Endothelial cell of umbilical vein (primary cell): ENCODE data around the gene SEC14L6. TPM values are rescaled to one million over a fixed set of nuclear protein-coding genes. Genes with fewer than 3 reads are reported as not detected.

Experiments
- BruUV-seq: library from RNA; stranded (reverse); fragments of 400-500 nt; replicated peaks from 2 replicates; lab custom pipeline; 2021; lab: Mats Ljungman, UMichigan
- CTCF ChIA-PET: fragments of 300-600, 350-600 bp; sonication (Branson Sonifier 250); formaldehyde crosslinking; loops from one replicate; lab custom pipeline; 2021; ENCODE audit warnings: antibody characterized with exemption, inconsistent platforms; lab: Charles Lee
- POLR2A ChIA-PET: fragments of 300-600, 350-600 bp; sonication (Branson Sonifier 250); formaldehyde crosslinking; loops from one replicate; lab custom pipeline; 2021; ENCODE audit warnings: antibody characterized with exemption, inconsistent platforms; lab: Charles Lee
- DNase-seq: peaks from one replicate; pipeline ENCODE4 v3.0.0-alpha.2; 2011; ENCODE audit warnings: low read depth, low spot score
- FAIRE-seq: peaks from 2 replicates; lab custom pipeline; 2011; peaks lifted over from hg19 to GRCh38; lab: Jason Lieb, UNC
- H2AFZ ChIP-seq: 2 replicates; pipeline ENCODE4 v1.6.0; 2012; ENCODE audit warnings: low read depth, low read length, control low read depth, inconsistent platforms
- H3K27ac ChIP-seq: 2 replicates; pipeline ENCODE4 v1.5.1; 2011; ENCODE audit warnings: low read depth, mild to moderate bottlenecking, control low read depth, low read length, moderate library complexity; ENCODE audit not compliant: insufficient read depth
- H3K27me3 ChIP-seq, 2 experiments: 2 replicates each; pipeline versions ENCODE4 v1.6.0 to v1.6.1; 2011; ENCODE audit warnings: low read length in 2 of 2, mixed read lengths in 1 of 2; ENCODE audit not compliant: control insufficient read depth in 2 of 2, insufficient read depth in 2 of 2
- H3K36me3 ChIP-seq, 2 experiments: 2 replicates in 1 of 2; 3 replicates in 1 of 2; pipeline ENCODE4 v1.5.1; 2011; ENCODE audit warnings: low read length in 2 of 2, mild to moderate bottlenecking in 1 of 2, moderate library complexity in 1 of 2; ENCODE audit not compliant: control insufficient read depth in 2 of 2, insufficient read depth in 2 of 2; ENCODE audit errors: extremely low read depth in 1 of 2
- H3K4me1 ChIP-seq: 3 replicates; pipeline ENCODE4 v1.5.1; 2011; ENCODE audit warnings: mild to moderate bottlenecking, low read length; ENCODE audit not compliant: control insufficient read depth, insufficient read depth; ENCODE audit errors: extremely low read depth
- H3K4me2 ChIP-seq: 2 replicates; pipeline ENCODE4 v1.6.1; 2011; ENCODE audit warnings: low read length, control low read depth, mixed read lengths; ENCODE audit not compliant: insufficient read depth
- H3K4me3 ChIP-seq, 3 experiments: fragments of 200-600 bp in 1 of 3; sonication (generic), shearing (Covaris generic) in 1 of 3; replicated peaks in 1 of 3; 2 replicates each; pipeline ENCODE4 v1.5.1; 2011 to 2016; ENCODE audit warnings: control low read depth in 3 of 3, low read length in 3 of 3, mild to moderate bottlenecking in 2 of 3, inconsistent platforms in 1 of 3, low read depth in 1 of 3, moderate library complexity in 1 of 3; ENCODE audit not compliant: insufficient read depth in 1 of 3
- H3K79me2 ChIP-seq: 2 replicates; pipeline ENCODE4 v1.6.0; 2012; ENCODE audit warnings: low read length, inconsistent platforms; ENCODE audit not compliant: control insufficient read depth, insufficient read depth
- H3K9ac ChIP-seq: replicated peaks from 2 replicates; pipeline ENCODE3; 2011; ENCODE audit warnings: low read length, control low read depth; ENCODE audit not compliant: insufficient read depth; ENCODE audit errors: extremely low read depth
- H3K9me1 ChIP-seq: replicated peaks from 3 replicates; pipeline ENCODE4 v1.6.0; 2011; ENCODE audit warnings: mild to moderate bottlenecking, low read length; ENCODE audit not compliant: control insufficient read depth, insufficient read depth; ENCODE audit errors: extremely low read depth
- H3K9me3 ChIP-seq: replicated peaks from 2 replicates; pipeline ENCODE4 v1.5.1; 2012; ENCODE audit warnings: low read length, inconsistent platforms; ENCODE audit not compliant: control insufficient read depth, insufficient read depth
- H4K20me1 ChIP-seq: replicated peaks from 2 replicates; pipeline ENCODE3; 2011; ENCODE audit warnings: mild to moderate bottlenecking, low read length; ENCODE audit not compliant: control insufficient read depth, insufficient read depth; ENCODE audit errors: extremely low read depth
- CTCF ChIP-seq, 2 donors: IDR thresholded peaks; 1 replicate in 1 of 2; 2 replicates in 1 of 2; pipeline ENCODE4 v1.5.1; 2011; ENCODE audit warnings: low read length in 2 of 2, mild to moderate bottlenecking in 2 of 2, moderate library complexity in 2 of 2, control low read depth in 1 of 2, inconsistent platforms in 1 of 2, low read depth in 1 of 2; ENCODE audit not compliant: insufficient read depth in 1 of 2; ENCODE audit errors: extremely low read depth in 1 of 2
- EZH2 ChIP-seq: IDR thresholded peaks from 2 replicates; pipeline ENCODE4 v1.6.1; 2012; ENCODE audit warnings: borderline replicate concordance, low read depth, mild to moderate bottlenecking, moderate library complexity, low read length, inconsistent platforms; ENCODE audit not compliant: severe bottlenecking
- FOS ChIP-seq: IDR thresholded peaks from 2 replicates; pipeline ENCODE4 v1.6.1; 2011; ENCODE audit warnings: mild to moderate bottlenecking, low read length, moderate library complexity, borderline replicate concordance; ENCODE audit not compliant: insufficient read depth
- GATA2 ChIP-seq: IDR thresholded peaks from 2 replicates; pipeline ENCODE4 v1.7.0; 2011; ENCODE audit warnings: low read depth, mild to moderate bottlenecking, moderate library complexity, mixed read lengths, low read length; ENCODE audit not compliant: insufficient read length, insufficient read depth
- JUN ChIP-seq: IDR thresholded peaks from 2 replicates; pipeline ENCODE4 v1.6.1; 2011; ENCODE audit warnings: borderline replicate concordance, low read depth; ENCODE audit not compliant: insufficient read length, insufficient read depth
- MAX ChIP-seq: IDR thresholded peaks from 2 replicates; pipeline ENCODE4 v1.6.1; 2011; ENCODE audit not compliant: insufficient read depth, insufficient read length
- MYC ChIP-seq: IDR thresholded peaks from one replicate; pipeline ENCODE4 v1.6.1; 2011; ENCODE audit warnings: mild to moderate bottlenecking, low read depth, low read length
- POLR2A ChIP-seq: IDR thresholded peaks from 2 replicates; pipeline ENCODE4 v1.6.1; 2012; ENCODE audit warnings: low read depth, mild to moderate bottlenecking, control low read depth, low read length
- POLR2AphosphoS5 ChIP-seq: IDR thresholded peaks from 2 replicates; pipeline ENCODE4 v1.6.1; 2012; ENCODE audit warnings: low read depth, mild to moderate bottlenecking, control low read depth, low read length, moderate library complexity; ENCODE audit not compliant: insufficient read depth
- dilution Hi-C: fragments of 300-500 bp; cut with MboI; formaldehyde crosslinking; loops from one replicate; pipeline ENCODE4 v1.15.0; 2019; ENCODE audit warnings: low sequenced_read_pairs; ENCODE audit not compliant: extremely low pct_ligation_motif_present
- intact Hi-C: fragments of 100-400 bp; cut with micrococcal nuclease; formaldehyde crosslinking; loops from one replicate; pipeline ENCODE4 v1.10.0; 2022
- polyA plus RNA-seq, 4 experiments: library from polyadenylated mRNA; depleted of rRNA in 3 of 4; stranded (reverse) in 3 of 4; unstranded in 1 of 4; fragments of >200 nt; gene quantifications; 2 replicates each; pipeline versions ENCODE4 v1.2.1 to v1.2.3, GENCODE V29; 2011 to 2012; ENCODE audit warnings: missing spikeins in 1 of 4
- total RNA-seq: library from RNA; stranded (reverse); gene quantifications from 2 replicates; pipeline ENCODE4 v1.2.3, GENCODE V29; 2021

SEC14L6 gene
- total and polyA plus RNA-seq, 2 donors (not counting 3 experiments of a cell fraction or from before 2014, with no cell fraction given): 0.04 to 0.15 TPM

- DNase-seq: no peak
- no peak for TF ChIP-seq POLR2A
- no peak for TF ChIP-seq MAX
- TF ChIP-seq EZH2: no peak
- Histone ChIP-seq H4K20me1 (no peaks in the 10 kb centered on the region), H3K27me3 (no peaks in the 10 kb centered on the region), H3K9ac (no peak overlapping the region), H3K36me3 (no peaks in the 10 kb centered on the region), H3K9me1 (no peaks in the 10 kb centered on the region), H3K79me2 (no peaks in the 10 kb centered on the region), H3K4me2 (no peak overlapping the region), H3K27ac (no peak overlapping the region), H3K4me3 (no peak overlapping the region), H3K9me3 (no peaks in the 10 kb centered on the region), H2AFZ (no peak overlapping the region), H3K4me1 (no peaks in the 10 kb centered on the region)
- CTCF ChIA-PET: interaction anchor here (0.5 to 0.7 kb wide), 2 partner anchors 9 to 34 kb away, joined by 3 read pairs; no protein-coding TSS in a partner anchor
- intact Hi-C loops (no loop called here), dilution Hi-C loops (no loop called here)
- no peak for FAIRE-seq
- no TSS peak for BruUV-seq
- POLR2A ChIA-PET: no interaction called here
Measured at GRCh38 chr22:30531651-30532608, 14.6 kb downstream of the SEC14L6 start.

DNA sequence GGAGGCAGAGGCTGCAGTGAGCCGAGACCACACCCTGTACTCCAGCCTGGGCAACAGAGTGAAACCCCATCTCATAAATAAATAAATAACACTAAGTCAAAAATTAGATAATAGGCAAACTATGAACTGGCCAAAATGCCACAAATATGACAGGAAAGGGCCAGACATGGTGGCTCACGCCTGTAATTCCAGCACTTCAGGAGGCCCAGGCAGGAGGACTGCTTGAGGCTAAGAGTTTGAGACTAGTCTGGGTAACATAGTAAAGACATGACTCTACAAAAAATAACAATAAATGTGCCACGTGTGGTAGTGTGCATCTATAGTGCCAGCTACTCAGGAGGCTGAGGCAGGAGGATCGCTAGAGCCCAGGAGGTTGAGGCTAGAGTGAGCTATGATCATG lies 19.9 kb downstream of the SEC14L6 start:
- no peak overlapping the region for H2AFZ ChIP-seq
- no peaks in the 10 kb centered on the region for H3K79me2 ChIP-seq
- no peak overlapping the region for H3K4me2 ChIP-seq
- H3K4me1 ChIP-seq: no peaks in the 10 kb centered on the region
- ChIA-PET CTCF (no interaction called here), POLR2A (no interaction called here)
- H3K9me3 ChIP-seq: no peaks in the 10 kb centered on the region
- BruUV-seq: no TSS peak
- no peak overlapping the region for H3K27ac ChIP-seq
- dilution Hi-C loops: no loop called here
- no peak overlapping the region for H3K9ac ChIP-seq
- no peaks in the 10 kb centered on the region for H4K20me1 ChIP-seq
- TF ChIP-seq POLR2A (no peak), FOS (no peak), MYC (no peak), MAX (no peak), GATA2 (no peak), CTCF (IDR thresholded peaks at IDR 0.05; ENCODE audit: extremely low read depth in 1 of 2, insufficient read depth in 1 of 2, low read depth in 1 of 2, low read length in 2 of 2) (no peak), POLR2AphosphoS5 (no peak), EZH2 (no peak), JUN (no peak)
- H3K36me3 ChIP-seq: no peaks in the 10 kb centered on the region
- FAIRE-seq: no peak
- intact Hi-C loops: no loop called here
- H3K27me3 ChIP-seq: peaks cover 2 to 9% of the 10 kb centered on the region in 2 experiments
- no peak for DNase-seq
- H3K9me1 ChIP-seq: no peaks in the 10 kb centered on the region
- no peak overlapping the region for H3K4me3 ChIP-seq
